DOHH2 (cell line): ENCODE results near the gene MBD5.

Experiments used
- EZH2phosphoT487 ChIP-seq: fragments of 200-600 bp; sonication (generic); IDR thresholded peaks from 2 replicates; pipeline ENCODE4 v1.6.1; 2017; ENCODE audit warnings: borderline replicate concordance, mild to moderate bottlenecking, antibody characterized with exemption, low read length, moderate library complexity, mixed read lengths
- TF ChIP-seq, protein P1 (sequence below): fragments of 200-600 bp; sonication (generic); IDR thresholded peaks from one replicate; pipeline ENCODE4 v1.5.1; 2014; ENCODE audit warnings: antibody characterized with exemption, mild to moderate bottlenecking, low read depth, low read length; ENCODE audit not compliant: poor library complexity, severe bottlenecking

DNA sequence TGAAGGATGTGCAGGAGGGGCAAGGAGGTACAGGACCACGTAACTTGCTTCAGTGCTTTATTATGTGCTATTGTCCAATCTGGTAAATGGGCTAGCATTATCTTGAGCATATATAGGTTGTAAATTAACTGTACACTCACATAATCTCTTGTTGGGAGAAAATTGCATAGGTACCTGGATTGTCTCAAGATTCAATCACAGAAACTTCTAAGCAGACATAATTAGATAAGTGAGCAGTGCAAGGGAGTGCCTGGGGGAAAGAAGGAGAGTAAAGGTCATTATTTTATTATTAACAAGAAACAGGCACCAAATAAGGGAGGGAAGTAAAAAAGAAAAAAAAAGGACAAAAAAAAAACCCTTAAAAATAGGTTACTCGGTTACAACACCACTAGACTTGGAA is 186.2 kb downstream of the MBD5 start:
- TF ChIP-seq, protein P1, sequence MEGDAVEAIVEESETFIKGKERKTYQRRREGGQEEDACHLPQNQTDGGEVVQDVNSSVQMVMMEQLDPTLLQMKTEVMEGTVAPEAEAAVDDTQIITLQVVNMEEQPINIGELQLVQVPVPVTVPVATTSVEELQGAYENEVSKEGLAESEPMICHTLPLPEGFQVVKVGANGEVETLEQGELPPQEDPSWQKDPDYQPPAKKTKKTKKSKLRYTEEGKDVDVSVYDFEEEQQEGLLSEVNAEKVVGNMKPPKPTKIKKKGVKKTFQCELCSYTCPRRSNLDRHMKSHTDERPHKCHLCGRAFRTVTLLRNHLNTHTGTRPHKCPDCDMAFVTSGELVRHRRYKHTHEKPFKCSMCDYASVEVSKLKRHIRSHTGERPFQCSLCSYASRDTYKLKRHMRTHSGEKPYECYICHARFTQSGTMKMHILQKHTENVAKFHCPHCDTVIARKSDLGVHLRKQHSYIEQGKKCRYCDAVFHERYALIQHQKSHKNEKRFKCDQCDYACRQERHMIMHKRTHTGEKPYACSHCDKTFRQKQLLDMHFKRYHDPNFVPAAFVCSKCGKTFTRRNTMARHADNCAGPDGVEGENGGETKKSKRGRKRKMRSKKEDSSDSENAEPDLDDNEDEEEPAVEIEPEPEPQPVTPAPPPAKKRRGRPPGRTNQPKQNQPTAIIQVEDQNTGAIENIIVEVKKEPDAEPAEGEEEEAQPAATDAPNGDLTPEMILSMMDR: no peak
- TF ChIP-seq EZH2phosphoT487: no peak
